ENCODE data around the gene GABRR3. TPM values are rescaled to one million over a fixed set of nuclear protein-coding genes. Genes with fewer than 3 reads are reported as not detected.
A peak's percentile ranks its signal among the peaks of the same experiment; 100 is the strongest.

GABRR3 gene
- total RNA-seq, 8 experiments from 2014 or later: 0.09 to 1.1 (median 0.31) TPM; not detected in 2

GRCh38 chr3:98034486-98034885, 629 bp downstream of the GABRR3 start:
- Histone ChIP-seq H3K4me1 (replicated peaks in 1 of 2) (no peaks in the 10 kb centered on the region), H3K4me3 (no peak overlapping the region), H3K27ac (no peak overlapping the region)
- no peak for ATAC-seq (replicated peaks in 6 of 8)
- in situ Hi-C loops (cut with MboI; ENCODE audit: low pct_unique_long_range_greater_than_20kb in 2 of 9, low sequenced_read_pairs in 9 of 9, unreplicated experiment in 9 of 9): loop anchor here in 5 of 9 experiments (10.0 to 25.0 kb wide), 7 partner anchors 153 to 1728 kb away; no protein-coding TSS in a partner anchor
- 0 to 95% (median 83%) methylated on average over 1 to 2 of the region's 2 CpGs; no CpG with 5 or more reads in 4 of the 10 experiments for WGBS, 10 experiments

DNA sequence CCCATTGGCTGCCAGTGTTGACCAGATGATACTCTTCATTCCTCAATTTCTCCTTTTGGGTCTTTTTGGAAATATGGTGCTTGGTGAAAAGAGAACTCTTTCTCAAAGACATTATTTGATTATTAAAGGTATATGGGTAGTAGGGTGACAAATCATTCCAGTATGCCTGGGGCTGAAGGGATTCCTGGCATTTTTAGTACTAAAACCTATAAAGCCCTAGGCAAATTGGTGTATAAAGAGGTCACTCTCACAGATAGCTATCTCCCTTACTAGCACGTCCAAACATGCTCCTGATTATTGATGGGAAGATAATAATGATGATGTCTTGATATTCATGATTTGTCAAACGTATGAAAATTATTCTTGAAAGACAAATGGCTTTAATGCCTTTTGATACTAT, 1.1 kb downstream of the GABRR3 start:
- Histone ChIP-seq H3K4me1 (replicated peaks in 1 of 2) (no peaks in the 10 kb centered on the region), H3K4me3 (no peak overlapping the region), H3K27ac (no peak overlapping the region)
- WGBS, 10 experiments: 0 to 91% (median 60%) methylated on average over 1 to 2 of the region's 2 CpGs; no CpG with 5 or more reads in 1 of the 10 experiments
- in situ Hi-C loops (cut with MboI; ENCODE audit: low pct_unique_long_range_greater_than_20kb in 2 of 9, low sequenced_read_pairs in 9 of 9, unreplicated experiment in 9 of 9): loop anchor here in 5 of 9 experiments (10.0 to 25.0 kb wide), 7 partner anchors 153 to 1728 kb away; no protein-coding TSS in a partner anchor
- no peak for ATAC-seq (replicated peaks in 6 of 8)

DNA sequence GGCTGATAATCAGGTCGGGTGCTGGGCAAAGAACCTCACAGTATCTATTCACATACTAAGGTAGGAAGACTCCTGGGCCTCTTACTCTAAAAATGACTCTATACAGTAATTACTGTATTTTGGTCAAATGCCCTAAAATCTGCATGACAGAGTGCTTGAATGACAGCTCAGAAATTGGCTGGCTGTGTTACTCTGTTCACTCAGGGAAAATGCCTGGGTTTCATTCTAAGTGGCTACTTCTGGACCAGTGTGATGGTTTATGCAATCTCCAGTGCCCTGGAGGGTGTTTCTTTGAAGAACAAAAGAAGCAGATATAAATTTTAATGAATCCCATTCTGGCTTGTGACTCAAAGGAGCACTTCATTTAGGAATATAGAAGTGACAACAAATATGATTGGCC, 2.2 kb downstream of the GABRR3 start:
- Histone ChIP-seq H3K4me1 (replicated peaks in 1 of 2) (no peaks in the 10 kb centered on the region), H3K27ac (no peak overlapping the region), H3K4me3 (no peak overlapping the region)
- ATAC-seq (replicated peaks in 6 of 8): peak in 3 of 8 experiments; percentile 41 to 82 (median 55)
- 0 to 69% (median 0%) methylated on average over 1 of the region's 1 CpG; no CpG with 5 or more reads in 5 of the 10 experiments for WGBS, 10 experiments
- in situ Hi-C loops (cut with MboI; ENCODE audit: low pct_unique_long_range_greater_than_20kb in 2 of 9, low sequenced_read_pairs in 9 of 9, unreplicated experiment in 9 of 9): loop anchor here in 5 of 9 experiments (10.0 to 25.0 kb wide), 7 partner anchors 154 to 1729 kb away; no protein-coding TSS in a partner anchor

DNA sequence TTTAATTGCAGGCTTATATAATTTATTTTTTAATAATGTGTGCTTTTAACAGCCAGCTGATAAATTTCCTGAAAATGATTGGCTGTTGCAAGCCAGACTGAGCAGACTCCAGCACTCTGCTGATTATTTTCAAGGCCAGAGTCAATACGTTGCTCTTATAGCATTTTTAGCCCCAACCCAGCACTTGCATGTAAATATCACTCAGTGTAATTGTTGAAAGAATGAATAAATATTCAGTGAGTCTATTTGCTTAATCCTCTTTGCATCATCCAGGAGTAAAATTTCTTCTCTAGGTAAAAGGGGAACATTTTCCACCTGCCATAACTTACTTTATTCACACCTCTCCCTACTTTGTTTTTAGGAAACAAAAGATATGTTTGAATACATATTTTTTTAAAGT, 2.9 kb downstream of the GABRR3 start:
- H3K4me3 ChIP-seq: no peak overlapping the region
- no peak overlapping the region for H3K27ac ChIP-seq
- H3K4me1 ChIP-seq (replicated peaks in 1 of 2): no peaks in the 10 kb centered on the region
- in situ Hi-C loops (cut with MboI; ENCODE audit: low pct_unique_long_range_greater_than_20kb in 2 of 9, low sequenced_read_pairs in 9 of 9, unreplicated experiment in 9 of 9): loop anchor here in 5 of 9 experiments (10.0 to 25.0 kb wide), 7 partner anchors 155 to 1730 kb away; no protein-coding TSS in a partner anchor
- 0 to 80% (median 33%) methylated on average over 1 of the region's 1 CpG; no CpG with 5 or more reads in 1 of the 10 experiments for WGBS, 10 experiments
- peak in 3 of 8 experiments; percentile 39 to 86 (median 51) for ATAC-seq (replicated peaks in 6 of 8)

DNA sequence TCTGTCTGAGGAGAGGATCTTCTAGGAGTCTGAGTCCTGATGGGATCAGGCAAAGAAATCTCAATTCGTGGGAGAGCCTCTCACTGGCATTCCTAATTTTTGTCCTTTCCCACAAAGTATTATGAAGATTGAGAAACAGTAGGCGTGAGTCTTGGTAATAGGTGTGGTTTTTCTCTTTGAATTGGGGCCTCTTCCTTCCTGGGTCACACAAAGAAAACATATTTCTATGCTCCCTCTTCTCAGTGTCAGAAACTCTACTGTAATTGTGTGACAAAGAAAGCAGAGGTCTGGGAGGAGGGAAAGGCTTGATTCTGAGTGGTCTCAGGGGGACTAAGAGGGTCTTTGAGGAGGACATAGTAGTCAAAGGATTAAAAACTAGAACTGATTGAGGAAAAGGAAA, 6.0 kb downstream of the GABRR3 start:
- Histone ChIP-seq H3K27ac (no peak overlapping the region), H3K4me1 (replicated peaks in 1 of 2) (no peaks in the 10 kb centered on the region), H3K4me3 (no peak overlapping the region)
- peak in 2 of 8 experiments; percentile 22 to 28 for ATAC-seq (replicated peaks in 6 of 8)
- WGBS, 10 experiments: 0 to 90% (median 38%) methylated on average over 1 to 2 of the region's 2 CpGs; no CpG with 5 or more reads in 3 of the 10 experiments
- in situ Hi-C loops (cut with MboI; ENCODE audit: low pct_unique_long_range_greater_than_20kb in 2 of 9, low sequenced_read_pairs in 9 of 9, unreplicated experiment in 9 of 9): loop anchor here in 5 of 9 experiments (10.0 to 25.0 kb wide), 6 partner anchors 158 to 1733 kb away; no protein-coding TSS in a partner anchor

- Histone ChIP-seq H3K4me1 (replicated peaks in 1 of 2) (peaks cover 0 to 6% of the 10 kb centered on the region in 2 donors), H3K4me3 (no peak overlapping the region), H3K27ac (no peak overlapping the region)
- in situ Hi-C loops (cut with MboI; ENCODE audit: low pct_unique_long_range_greater_than_20kb in 2 of 9, low sequenced_read_pairs in 9 of 9, unreplicated experiment in 9 of 9): loop anchor here in 5 of 9 experiments (10.0 to 25.0 kb wide), 6 partner anchors 160 to 1735 kb away; no protein-coding TSS in a partner anchor
- ATAC-seq (replicated peaks in 6 of 8): no peak
- 0 to 100% (median 88%) methylated on average over 1 of the region's 1 CpG; no CpG with 5 or more reads in 1 of the 10 experiments for WGBS, 10 experiments
These were observed 8.0 kb downstream of the GABRR3 start for GRCh38 chr3:98027085-98027446.

DNA sequence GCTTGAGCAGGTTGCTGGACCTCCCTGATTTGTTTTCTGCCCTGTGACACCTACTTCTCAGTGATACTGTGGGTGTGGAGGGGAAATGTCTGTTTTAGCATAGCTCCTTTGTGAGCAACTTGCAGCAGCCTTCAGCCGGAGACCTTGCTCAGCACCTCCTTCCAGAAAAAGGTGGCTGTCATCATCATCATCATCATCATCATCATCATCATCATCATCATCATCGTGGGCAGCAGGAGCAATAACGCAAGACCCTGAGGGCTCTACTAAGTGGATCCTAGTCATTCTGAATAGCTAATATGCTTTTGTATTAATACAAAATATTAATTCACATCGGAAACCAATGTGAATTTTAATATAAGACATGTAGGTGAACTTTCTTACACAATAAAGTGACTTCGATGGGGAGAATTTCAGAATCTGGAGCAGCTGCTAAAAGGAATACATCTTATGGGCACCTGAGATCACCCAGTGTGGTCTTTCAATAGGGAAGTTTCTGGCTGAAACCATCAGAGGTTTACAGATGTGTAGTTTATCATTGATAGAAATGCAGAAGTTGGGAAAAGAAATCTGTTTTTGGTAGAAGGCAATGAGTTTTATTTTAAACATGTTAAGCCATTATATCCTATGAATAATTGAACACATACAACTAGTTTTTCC, 8.6 kb downstream of the GABRR3 start:
- no peak overlapping the region for H3K27ac ChIP-seq
- no peak overlapping the region for H3K4me3 ChIP-seq
- WGBS, 10 experiments: 63 to 88% (median 78%) methylated on average over 2 to 5 of the region's 5 CpGs; no CpG with 5 or more reads in 4 of the 10 experiments
- in situ Hi-C loops (cut with MboI; ENCODE audit: low pct_unique_long_range_greater_than_20kb in 2 of 9, low sequenced_read_pairs in 9 of 9, unreplicated experiment in 9 of 9): loop anchor here in 5 of 9 experiments (10.0 to 25.0 kb wide), 6 partner anchors 161 to 1736 kb away; no protein-coding TSS in a partner anchor
- no peak for ATAC-seq (replicated peaks in 6 of 8)
- H3K4me1 ChIP-seq (replicated peaks in 1 of 2): peaks cover 0 to 10% of the 10 kb centered on the region in 2 donors

DNA sequence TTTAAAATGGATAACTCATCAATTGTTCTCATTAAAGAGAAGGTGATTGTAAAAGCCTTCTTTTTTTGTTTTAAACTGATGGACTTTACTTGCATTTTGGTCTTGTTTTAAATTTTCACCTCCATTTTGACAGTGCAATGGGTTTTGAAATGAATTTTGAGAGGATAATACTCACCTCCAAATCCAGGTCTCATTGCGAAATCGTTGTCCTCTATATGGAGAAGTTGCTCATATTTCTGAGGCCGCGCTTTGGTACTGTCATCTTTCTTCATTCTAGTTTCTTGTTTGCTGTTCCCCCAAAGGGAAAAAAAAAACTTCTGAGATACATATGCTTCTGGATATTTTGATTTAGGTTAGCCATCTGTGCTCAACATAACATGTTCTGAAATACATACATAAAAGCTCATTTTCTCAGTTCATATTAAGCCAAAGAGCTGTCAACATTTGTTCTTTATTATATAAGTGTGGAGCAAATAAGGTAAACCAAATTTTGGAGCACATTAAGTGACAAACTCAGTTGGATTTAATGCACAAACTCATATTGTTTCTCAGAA, 9.6 kb downstream of the GABRR3 start:
- 71 to 100% (median 98%) methylated on average over 1 to 4 of the region's 4 CpGs for WGBS, 10 experiments
- ATAC-seq (replicated peaks in 6 of 8): no peak
- Histone ChIP-seq H3K27ac (no peak overlapping the region), H3K4me3 (no peak overlapping the region), H3K4me1 (replicated peaks in 1 of 2) (peaks cover 0 to 10% of the 10 kb centered on the region in 2 donors)
- in situ Hi-C loops (cut with MboI; ENCODE audit: low pct_unique_long_range_greater_than_20kb in 2 of 9, low sequenced_read_pairs in 9 of 9, unreplicated experiment in 9 of 9): loop anchor here in 5 of 9 experiments (10.0 to 25.0 kb wide), 6 partner anchors 162 to 1737 kb away; no protein-coding TSS in a partner anchor

DNA sequence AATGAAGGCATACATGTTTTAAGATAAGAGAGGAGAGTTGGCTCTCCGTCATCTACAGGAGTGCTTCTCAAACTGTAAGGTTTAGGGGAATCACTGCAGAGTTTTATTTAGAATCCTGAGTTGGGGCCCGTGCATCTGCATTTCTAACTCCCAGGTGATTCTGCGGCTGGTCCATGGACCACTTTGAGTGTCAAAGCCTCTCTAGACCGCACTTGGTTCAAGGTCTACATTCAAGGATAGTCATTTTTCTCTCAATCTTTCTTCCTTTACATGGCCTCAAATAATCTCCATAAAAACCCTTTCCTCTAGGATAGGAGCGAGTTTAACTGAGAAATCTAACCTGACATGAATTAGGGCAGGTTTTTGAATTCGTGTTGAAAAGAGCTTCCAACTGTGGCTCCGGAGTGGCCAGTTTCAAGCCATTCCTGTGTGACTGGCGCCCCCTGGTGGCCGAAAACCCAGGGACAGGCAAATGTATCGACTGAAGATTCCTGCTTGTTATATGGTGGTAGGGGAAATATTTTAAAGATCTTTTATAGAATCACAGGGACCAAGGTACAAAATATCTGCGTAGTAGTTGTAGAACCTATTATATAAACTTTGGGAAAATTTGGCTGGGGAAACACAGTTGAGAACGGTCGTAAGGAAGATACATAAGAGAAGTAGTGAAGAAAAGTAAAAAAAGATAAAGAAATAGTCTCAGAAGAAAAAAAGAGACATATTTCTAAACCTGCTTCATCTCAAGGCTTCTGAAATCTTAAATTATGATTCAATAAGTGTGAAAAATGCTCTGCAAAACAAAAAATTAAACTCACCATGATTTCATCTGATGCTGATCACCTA, 11.9 kb downstream of the GABRR3 start:
- WGBS, 10 experiments: 3 to 38% (median 24%) methylated on average over 4 to 13 of the region's 13 CpGs
- peaks cover 0 to 10% of the 10 kb centered on the region in 2 donors for H3K4me1 ChIP-seq (replicated peaks in 1 of 2)
- H3K4me3 ChIP-seq: no peak overlapping the region
- peak; percentile 71 to 91 (median 82) for ATAC-seq (replicated peaks in 6 of 8)
- no peak overlapping the region for H3K27ac ChIP-seq
- in situ Hi-C loops (cut with MboI; ENCODE audit: low pct_unique_long_range_greater_than_20kb in 2 of 9, low sequenced_read_pairs in 9 of 9, unreplicated experiment in 9 of 9): loop anchor here (10.0 to 25.0 kb wide), 3 partner anchors 228 to 1161 kb away; no protein-coding TSS in a partner anchor

GRCh38 chr3:98021830-98022560, 13.1 kb downstream of the GABRR3 start:
- in situ Hi-C loops (cut with MboI; ENCODE audit: low pct_unique_long_range_greater_than_20kb in 2 of 9, low sequenced_read_pairs in 9 of 9, unreplicated experiment in 9 of 9): loop anchor here (10.0 to 25.0 kb wide), 3 partner anchors 227 to 1160 kb away; no protein-coding TSS in a partner anchor
- peak in 6 of 8 experiments; percentile 36 to 68 (median 57) for ATAC-seq (replicated peaks in 6 of 8)
- H3K4me3 ChIP-seq: no peak overlapping the region
- peaks cover 0 to 10% of the 10 kb centered on the region in 2 donors for H3K4me1 ChIP-seq (replicated peaks in 1 of 2)
- H3K27ac ChIP-seq: no peak overlapping the region
- 38 to 77% (median 47%) methylated on average over 2 to 5 of the region's 5 CpGs; no CpG with 5 or more reads in 1 of the 10 experiments for WGBS, 10 experiments

- no peak overlapping the region for H3K27ac ChIP-seq
- H3K4me3 ChIP-seq: no peak overlapping the region
- ATAC-seq (replicated peaks in 6 of 8): no peak
- 88 to 100% (median 97%) methylated on average over 2 to 4 of the region's 4 CpGs; no CpG with 5 or more reads in 2 of the 10 experiments for WGBS, 10 experiments
- in situ Hi-C loops (cut with MboI; ENCODE audit: low pct_unique_long_range_greater_than_20kb in 2 of 9, low sequenced_read_pairs in 9 of 9, unreplicated experiment in 9 of 9): loop anchor here (10.0 to 25.0 kb wide), 3 partner anchors 226 to 1158 kb away; no protein-coding TSS in a partner anchor
- peaks cover 0 to 10% of the 10 kb centered on the region in 2 donors for H3K4me1 ChIP-seq (replicated peaks in 1 of 2)
These were observed 14.7 kb downstream of the GABRR3 start for GRCh38 chr3:98020412-98020811.

Measured in motor neuron (in vitro differentiated cells).